A549 (cell line): ENCODE measurements around the gene FNDC3A. TPM values are rescaled to one million over a fixed set of nuclear protein-coding genes. Genes with fewer than 3 reads are reported as not detected.

Experiments used
- ATAC-seq, 2 experiments: fragments of 200-7000 bp in 1 of 2; fragments of >200 bp in 1 of 2; cut with Nextera tagmentation in 1 of 2; cut with Tn5 transposase in 1 of 2; 3 replicates each; pipeline versions ENCODE4 v1.8.0 to v1.9.1; 2018 to 2020; ENCODE audit warnings: mild to moderate bottlenecking in 1 of 2, moderate library complexity in 1 of 2
- CTCF ChIA-PET: fragments of 300-600 bp; sonication (Branson Sonifier 250); formaldehyde crosslinking; extraction: SDS; loops from one replicate; lab custom pipeline; 2021; ENCODE audit warnings: antibody characterized with exemption, inconsistent platforms; lab: Yijun Ruan, JAX
- POLR2A ChIA-PET: fragments of 350-600 bp; formaldehyde crosslinking; extraction: SDS; loops from one replicate; lab custom pipeline; 2021; ENCODE audit warnings: antibody characterized with exemption, inconsistent platforms; lab: Yijun Ruan, JAX
- DNase-seq, 2 experiments: peaks; one replicate each; pipeline versions ENCODE4 v3.0.0 to v3.0.0-alpha.2; 2011 to 2016; ENCODE audit warnings: low read depth in 1 of 2, low spot score in 1 of 2
- FAIRE-seq: peaks from 2 replicates; lab custom pipeline; 2011; peaks lifted over from hg19 to GRCh38; lab: Jason Lieb, UNC
- H3K27ac ChIP-seq, 2 experiments: fragments of >200 bp; sonication (Bioruptor Twin); formaldehyde crosslinking; 3 replicates each; pipeline ENCODE4 v1.5.1; 2016 to 2017
- H3K4me1 ChIP-seq: fragments of >200 bp; sonication (Bioruptor Twin); formaldehyde crosslinking; 3 replicates; pipeline ENCODE4 v1.6.1; 2016
- H3K4me2 ChIP-seq: fragments of >200 bp; sonication (Bioruptor Twin); formaldehyde crosslinking; 3 replicates; pipeline ENCODE4 v1.6.1; 2016
- H3K4me3 ChIP-seq: fragments of >200 bp; sonication (Bioruptor Twin); formaldehyde crosslinking; 3 replicates; pipeline ENCODE4 v1.5.1; 2016
- H3K9me3 ChIP-seq: fragments of >200 bp; sonication (Bioruptor Twin); formaldehyde crosslinking; 3 replicates; pipeline ENCODE4 v1.6.1; 2016
- BCL3 ChIP-seq: fragments of >200 bp; sonication (Bioruptor Twin); formaldehyde crosslinking; IDR thresholded peaks from 3 replicates; pipeline ENCODE4 v1.6.1; 2016
- FOXS1 ChIP-seq: fragments of 250-450 bp; sonication (Bioruptor Pico); IDR thresholded peaks from 2 replicates; pipeline ENCODE4 v1.5.0; 2020; ENCODE audit warnings: mild to moderate bottlenecking, moderate library complexity
- HDAC2 ChIP-seq: fragments of 200-600 bp; sonication (generic); IDR thresholded peaks from 2 replicates; pipeline ENCODE4 v1.6.1; 2016
- HEYL ChIP-seq: fragments of 250-450 bp; sonication (Bioruptor Pico); IDR thresholded peaks from 2 replicates; pipeline ENCODE4 v1.8.0; 2021; ENCODE audit warnings: mild to moderate bottlenecking, moderate library complexity
- HOXB13 ChIP-seq: fragments of 250-450 bp; sonication (Bioruptor Pico); IDR thresholded peaks from 2 replicates; pipeline ENCODE4 v1.5.0; 2020; ENCODE audit warnings: low read depth, mild to moderate bottlenecking, moderate library complexity
- KDM1A ChIP-seq: fragments of 200-600 bp; sonication (generic); IDR thresholded peaks from 2 replicates; pipeline ENCODE4 v1.6.1; 2016; ENCODE audit warnings: low read depth, mild to moderate bottlenecking
- KDM5A ChIP-seq: fragments of 200-600 bp; sonication (generic); IDR thresholded peaks from 2 replicates; pipeline ENCODE4 v1.6.1; 2016; ENCODE audit warnings: antibody characterized with exemption, mild to moderate bottlenecking
- NFE2L2 ChIP-seq: fragments of 150-350 bp; conservative IDR thresholded peaks from 2 replicates; pipeline ENCODE4 v1.6.1; 2014; ENCODE audit warnings: low read length
- NPAS2 ChIP-seq: fragments of 250-450 bp; sonication (Bioruptor Pico); IDR thresholded peaks from 2 replicates; pipeline ENCODE4 v1.8.0; 2022; ENCODE audit warnings: mild to moderate bottlenecking, moderate library complexity, borderline replicate concordance
- PBX3 ChIP-seq: IDR thresholded peaks from 2 replicates; pipeline ENCODE4 v1.6.1; 2012
- RAD21 ChIP-seq, 2 experiments: fragments of >200 bp in 1 of 2; sonication (Bioruptor Twin) in 1 of 2; formaldehyde crosslinking in 1 of 2; IDR thresholded peaks in 1 of 2; conservative IDR thresholded peaks in 1 of 2; 2 replicates in 1 of 2; 3 replicates in 1 of 2; pipeline ENCODE4 v1.6.1; 2012 to 2018; ENCODE audit warnings: inconsistent platforms in 1 of 2
- RCOR1 ChIP-seq: fragments of 150-350 bp; IDR thresholded peaks from 2 replicates; pipeline ENCODE4 v1.6.1; 2014; ENCODE audit warnings: antibody characterized with exemption, low read length, low read depth
- REST ChIP-seq: fragments of 200-600 bp; sonication (generic); IDR thresholded peaks from 2 replicates; pipeline ENCODE4 v1.6.1; 2016; ENCODE audit warnings: antibody characterized with exemption, mild to moderate bottlenecking, moderate library complexity
- USF2 ChIP-seq: fragments of 450-650 bp; IDR thresholded peaks from 2 replicates; pipeline ENCODE4 v1.6.1; 2014; ENCODE audit warnings: antibody characterized with exemption
- ZSCAN20 ChIP-seq: fragments of 250-450 bp; sonication (Bioruptor Pico); IDR thresholded peaks from 2 replicates; pipeline ENCODE4 v1.8.0; 2022; ENCODE audit warnings: mild to moderate bottlenecking, moderate library complexity
- WGBS: methylation state at CpG from one replicate; pipeline ENCODE4 v1.1.6; 2017; ENCODE audit errors: missing lambda C conversion rate; 5-methylcytosine and 5-hydroxymethylcytosine counted together
- polyA plus RNA-seq, 4 experiments: library from polyadenylated mRNA; depleted of rRNA in 3 of 4; stranded (reverse); fragments of >200 nt; fragmentation: RNase III in 1 of 4; extraction: RNeasy Plus Mini Kit Qiagen cat#74134 plus additional on column Dnase treatment in 1 of 4; gene quantifications; 2 replicates in 3 of 4; 3 replicates in 1 of 4; pipeline ENCODE4 v1.2.3, GENCODE V29; 2011 to 2017

The FNDC3A gene
- polyA plus RNA-seq, 2 of the 4 experiments (the other 2 are of a cell fraction), result 16.0 to 32.6 TPM

- H3K4me3 ChIP-seq, result no peak overlapping the region
- H3K27ac ChIP-seq, result no peak overlapping the region
- CTCF ChIA-PET, result no interaction called here
- TF ChIP-seq KDM1A (no peak), RCOR1 (no peak), FOXS1 (no peak), HEYL (no peak)
- TF ChIP-seq, all 56 proteins: peak for 0
- H3K4me2 ChIP-seq, result no peak overlapping the region
- FAIRE-seq (no peak), DNase-seq (no peak), ATAC-seq (no peak)
- H3K4me1 ChIP-seq, result no peaks in the 10 kb centered on the region
- no peaks in the 10 kb centered on the region for H3K9me3 ChIP-seq
- POLR2A ChIA-PET, result no interaction called here
Measured at GRCh38 chr13:49140910-49141611, 165.3 kb downstream of the FNDC3A start.

GRCh38 chr13:49146950-49147355 is 171.2 kb downstream of the FNDC3A start:
- WGBS, result 84% methylated on average over 2 of the region's 2 CpGs
- H3K4me3 ChIP-seq, result no peak overlapping the region
- POLR2A ChIA-PET, result no interaction called here

More at GRCh38 chr13:49146950-49147355, 171.2 kb downstream of the FNDC3A start:
- no peak overlapping the region for H3K4me2 ChIP-seq
- CTCF ChIA-PET, result no interaction called here
- no peaks in the 10 kb centered on the region for H3K4me1 ChIP-seq
- ATAC-seq, result no peak
- FAIRE-seq, result no peak
- no peak overlapping the region for H3K27ac ChIP-seq
- no peak for TF ChIP-seq HOXB13 (CRISPR knock-in tag)
- no peak for TF ChIP-seq PBX3
- no peak for TF ChIP-seq BCL3
- TF ChIP-seq NPAS2 (CRISPR knock-in tag), result no peak
- no peak for TF ChIP-seq HDAC2
- TF ChIP-seq ZSCAN20 (CRISPR knock-in tag), result no peak
- no peak for TF ChIP-seq REST
- no peak for TF ChIP-seq USF2
- TF ChIP-seq KDM5A, result no peak
- TF ChIP-seq NFE2L2, result no peak
- TF ChIP-seq RAD21 (conservative IDR thresholded peaks at IDR 0.05 in 1 of 2, IDR thresholded peaks at IDR 0.05 in 1 of 2), result no peak
- H3K9me3 ChIP-seq, result peaks cover 16% of the 10 kb centered on the region
- no peak for DNase-seq
